ENCODE measurements around the gene PJA1. TPM values are rescaled to one million over a fixed set of nuclear protein-coding genes. Genes with fewer than 3 reads are reported as not detected.
A peak's percentile ranks its signal among the peaks of the same experiment; 100 is the strongest.

PJA1 gene, protein sequence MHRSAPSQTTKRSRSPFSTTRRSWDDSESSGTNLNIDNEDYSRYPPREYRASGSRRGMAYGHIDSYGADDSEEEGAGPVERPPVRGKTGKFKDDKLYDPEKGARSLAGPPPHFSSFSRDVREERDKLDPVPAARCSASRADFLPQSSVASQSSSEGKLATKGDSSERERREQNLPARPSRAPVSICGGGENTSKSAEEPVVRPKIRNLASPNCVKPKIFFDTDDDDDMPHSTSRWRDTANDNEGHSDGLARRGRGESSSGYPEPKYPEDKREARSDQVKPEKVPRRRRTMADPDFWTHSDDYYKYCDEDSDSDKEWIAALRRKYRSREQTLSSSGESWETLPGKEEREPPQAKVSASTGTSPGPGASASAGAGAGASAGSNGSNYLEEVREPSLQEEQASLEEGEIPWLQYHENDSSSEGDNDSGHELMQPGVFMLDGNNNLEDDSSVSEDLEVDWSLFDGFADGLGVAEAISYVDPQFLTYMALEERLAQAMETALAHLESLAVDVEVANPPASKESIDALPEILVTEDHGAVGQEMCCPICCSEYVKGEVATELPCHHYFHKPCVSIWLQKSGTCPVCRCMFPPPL
- total RNA-seq (10 to 100 TPM; 18.7 to 20.2 TPM), total RNA-seq (27.6 to 43.1 reads per million in 2 donors)

DNA sequence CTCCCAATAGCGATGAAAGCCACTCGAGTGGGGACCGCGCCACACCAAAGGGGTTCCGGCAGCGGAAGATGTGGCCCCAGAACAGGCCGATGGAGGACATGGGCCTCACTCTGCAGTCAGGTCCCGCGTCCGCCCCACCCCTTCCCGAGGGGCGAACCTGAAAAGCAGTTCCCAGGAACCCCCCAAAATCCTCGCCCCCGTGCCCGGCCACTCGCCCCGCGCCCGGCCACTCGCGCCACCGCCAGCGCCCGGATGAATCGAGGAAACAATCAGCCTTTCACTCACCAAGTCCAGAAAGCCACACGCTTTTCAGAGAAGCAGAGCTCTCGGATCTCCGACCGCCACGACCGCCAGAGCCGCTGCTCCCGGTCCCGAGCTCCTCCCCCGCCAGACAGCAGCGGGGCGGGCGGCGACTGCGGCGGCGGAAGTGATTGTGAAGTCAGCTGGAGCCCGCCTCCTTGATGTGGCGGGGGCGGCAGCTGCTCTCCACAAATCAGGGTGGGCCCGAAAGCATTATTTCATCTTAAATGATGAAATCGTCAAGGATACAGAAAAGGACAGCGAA is at the start of gene PJA1:
PJA1 (minus strand) TSS at position 367 of the 565 bp plus-strand sequence. CDS start 2,380 bp downstream, outside the sequence.
- no peaks in the 10 kb centered on the region for H3K9me3 ChIP-seq (ENCODE audit: control insufficient read depth, low read length, poor library complexity, severe bottlenecking)
- ATAC-seq (peak; percentile 74), DNase-seq (peak; percentile 46 to 61 (median 54))
- H3K36me3 Mint-ChIP-seq (ENCODE audit: low read depth) = no peaks in the 10 kb centered on the region
- H3K27me3 Mint-ChIP-seq = no peaks in the 10 kb centered on the region
- peak within 1 kb of the TSS; percentile 94 for H3K4me3 Mint-ChIP-seq
- H3K27ac Mint-ChIP-seq = peak within 1 kb of the TSS; percentile 90
- H3K4me1 Mint-ChIP-seq = peaks cover 31% of the 10 kb centered on the region

DNA sequence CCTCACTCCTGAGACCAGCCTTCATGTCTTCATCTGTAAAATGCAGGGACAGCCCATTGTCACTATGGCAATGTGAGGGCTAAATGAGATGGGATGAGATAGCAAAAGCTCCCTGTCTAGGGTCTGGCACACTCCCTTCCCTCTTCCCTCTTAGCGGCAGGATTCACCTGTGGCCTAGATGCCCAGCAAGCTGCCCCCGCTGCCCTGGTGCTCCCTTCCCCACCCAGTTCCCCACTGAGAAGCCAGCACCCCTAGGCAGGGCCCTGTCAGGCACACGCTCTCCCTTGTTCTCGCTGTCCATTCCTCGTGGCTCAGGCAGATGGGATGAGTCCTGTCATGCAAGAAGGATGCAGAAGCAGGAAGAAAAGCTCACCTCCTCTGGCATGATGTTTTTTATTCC is 49.2 kb upstream of the PJA1 start:
- H3K36me3 Mint-ChIP-seq (ENCODE audit: low read depth) = no peaks in the 10 kb centered on the region
- no peaks in the 10 kb centered on the region for H3K4me1 Mint-ChIP-seq
- DNase-seq (no peak), ATAC-seq (no peak)
- H3K27ac Mint-ChIP-seq = no peak overlapping the region
- no peaks in the 10 kb centered on the region for H3K27me3 Mint-ChIP-seq
- no peak overlapping the region for H3K4me3 Mint-ChIP-seq
- H3K9me3 ChIP-seq (ENCODE audit: control insufficient read depth, low read length, poor library complexity, severe bottlenecking) = no peaks in the 10 kb centered on the region

DNA sequence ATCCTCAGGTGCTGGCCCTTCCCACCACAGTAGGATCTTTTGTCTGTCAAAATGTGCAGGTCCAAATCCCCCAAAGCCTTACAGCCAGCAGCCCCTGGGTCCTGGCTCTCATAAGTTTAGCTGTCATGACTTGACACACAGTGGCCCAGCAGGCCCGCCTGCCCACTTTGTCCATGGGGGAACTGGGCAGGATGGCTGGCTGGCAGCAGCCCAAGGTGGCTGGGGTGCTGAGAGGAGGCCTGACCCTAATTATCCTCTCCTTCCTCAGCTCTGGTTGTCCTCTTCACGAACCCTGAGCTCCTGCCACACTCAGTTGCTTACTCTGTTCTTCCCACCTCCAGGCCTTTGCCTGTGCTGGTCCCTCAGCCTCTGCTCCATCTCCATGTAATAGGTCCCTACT is 46.4 kb upstream of the PJA1 start:
- H3K9me3 ChIP-seq (ENCODE audit: control insufficient read depth, low read length, poor library complexity, severe bottlenecking) = no peaks in the 10 kb centered on the region
- H3K27ac Mint-ChIP-seq = no peak overlapping the region
- no peak overlapping the region for H3K4me3 Mint-ChIP-seq
- H3K36me3 Mint-ChIP-seq (ENCODE audit: low read depth) = no peaks in the 10 kb centered on the region
- no peaks in the 10 kb centered on the region for H3K27me3 Mint-ChIP-seq
- no peak for ATAC-seq
- H3K4me1 Mint-ChIP-seq = no peaks in the 10 kb centered on the region
- DNase-seq = no peak

DNA sequence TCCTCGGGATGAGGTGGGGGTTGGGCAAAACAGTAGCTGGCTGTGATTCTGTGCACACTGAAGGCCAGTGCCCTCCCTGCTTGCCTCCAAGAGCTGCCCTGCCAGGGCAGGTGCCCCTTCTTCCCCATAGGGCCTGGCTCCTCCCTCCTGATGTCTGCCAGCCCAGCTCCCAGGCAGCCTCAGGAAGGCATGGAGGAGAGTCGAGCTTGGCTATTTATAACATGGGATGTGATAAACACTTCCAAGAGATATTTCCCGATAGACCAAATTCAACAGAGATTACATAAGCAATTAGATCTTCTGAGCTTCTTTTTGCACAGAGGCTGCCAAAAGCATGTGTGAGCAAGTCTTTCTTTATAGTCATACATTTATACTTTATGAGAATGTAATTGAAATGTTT is 45.3 kb upstream of the PJA1 start:
- H3K4me1 Mint-ChIP-seq = no peaks in the 10 kb centered on the region
- H3K4me3 Mint-ChIP-seq = no peak overlapping the region
- no peak for ATAC-seq
- no peak overlapping the region for H3K27ac Mint-ChIP-seq
- DNase-seq = no peak
- H3K36me3 Mint-ChIP-seq (ENCODE audit: low read depth) = no peaks in the 10 kb centered on the region
- no peaks in the 10 kb centered on the region for H3K27me3 Mint-ChIP-seq
- no peaks in the 10 kb centered on the region for H3K9me3 ChIP-seq (ENCODE audit: control insufficient read depth, low read length, poor library complexity, severe bottlenecking)

DNA sequence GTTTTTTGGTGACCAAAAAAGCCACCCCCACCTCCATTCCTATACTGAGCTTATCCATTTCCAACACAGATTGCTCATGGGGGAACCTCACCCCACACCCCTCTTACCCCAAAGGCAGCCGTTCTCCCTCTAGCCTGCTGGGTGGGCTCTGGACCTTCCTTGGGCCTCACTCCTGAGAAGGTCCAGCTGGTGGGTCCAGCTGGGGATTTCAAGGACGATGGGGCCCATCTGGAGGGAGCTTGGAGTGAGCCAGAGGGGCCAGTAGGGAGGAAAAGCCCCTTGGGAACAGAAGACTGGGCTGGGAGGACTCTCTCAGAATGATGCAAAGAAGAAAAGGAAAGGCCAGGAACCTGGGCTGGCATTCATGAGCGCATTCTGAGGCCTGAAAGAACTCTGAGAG is 42.0 kb upstream of the PJA1 start:
- no peak overlapping the region for H3K27ac Mint-ChIP-seq
- H3K4me1 Mint-ChIP-seq = no peaks in the 10 kb centered on the region

DNA sequence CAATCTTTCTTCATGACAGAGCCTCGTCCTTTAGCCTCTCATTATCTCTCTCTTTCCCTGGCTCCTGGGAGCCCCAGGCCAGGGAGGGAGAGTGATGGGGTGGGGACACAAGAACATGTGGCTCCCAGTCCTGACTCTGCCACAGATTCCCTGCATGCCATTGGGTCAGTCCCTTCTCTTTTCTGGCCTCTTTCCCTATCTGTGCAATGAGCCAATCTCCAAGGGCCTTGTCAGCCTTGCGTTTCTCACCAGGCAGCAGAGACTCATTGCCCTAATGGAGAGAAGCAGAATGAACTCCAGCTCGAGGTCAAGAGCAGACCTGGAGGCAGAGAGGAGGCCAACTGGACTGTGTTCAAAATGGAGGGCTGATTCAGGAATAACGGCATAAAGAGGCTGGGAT is 38.4 kb upstream of the PJA1 start:
- DNase-seq (no peak), ATAC-seq (no peak)
- H3K9me3 ChIP-seq (ENCODE audit: control insufficient read depth, low read length, poor library complexity, severe bottlenecking) = no peaks in the 10 kb centered on the region
- Mint-ChIP-seq H3K27ac (no peak overlapping the region), H3K27me3 (no peaks in the 10 kb centered on the region), H3K4me3 (no peak overlapping the region), H3K4me1 (no peaks in the 10 kb centered on the region), H3K36me3 (ENCODE audit: low read depth) (peaks cover 2% of the 10 kb centered on the region)

More for the DNA sequence above, 42.0 kb upstream of the PJA1 start:
- ATAC-seq (no peak), DNase-seq (no peak)
- Mint-ChIP-seq H3K36me3 (ENCODE audit: low read depth) (no peaks in the 10 kb centered on the region), H3K4me3 (no peak overlapping the region), H3K27me3 (no peaks in the 10 kb centered on the region)
- H3K9me3 ChIP-seq (ENCODE audit: control insufficient read depth, low read length, poor library complexity, severe bottlenecking) = no peaks in the 10 kb centered on the region

DNA sequence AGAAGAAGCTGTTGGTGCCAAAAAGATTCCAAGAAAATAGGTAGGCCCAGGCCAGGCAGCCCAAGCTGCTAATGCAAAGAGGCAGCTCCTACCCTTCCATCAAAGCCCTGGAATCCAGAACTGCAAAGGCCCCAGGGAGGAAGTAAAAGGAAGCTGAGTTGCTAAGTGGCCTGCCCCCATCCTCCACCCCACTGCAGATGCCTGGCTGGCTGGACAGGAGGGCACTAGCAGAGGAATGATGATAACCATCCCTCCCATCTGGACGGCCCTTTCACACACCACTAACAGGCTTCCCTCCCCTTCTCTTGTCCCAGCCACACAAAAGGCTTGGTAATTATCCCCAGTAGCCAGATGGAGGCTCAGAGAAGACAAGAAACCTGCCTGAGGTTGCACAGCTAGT is 32.4 kb upstream of the PJA1 start:
- DNase-seq (no peak), ATAC-seq (no peak)
- Mint-ChIP-seq H3K4me1 (no peaks in the 10 kb centered on the region), H3K36me3 (ENCODE audit: low read depth) (peaks cover 7% of the 10 kb centered on the region), H3K27me3 (no peaks in the 10 kb centered on the region), H3K27ac (no peak overlapping the region), H3K4me3 (no peak overlapping the region)
- no peaks in the 10 kb centered on the region for H3K9me3 ChIP-seq (ENCODE audit: control insufficient read depth, low read length, poor library complexity, severe bottlenecking)

DNA sequence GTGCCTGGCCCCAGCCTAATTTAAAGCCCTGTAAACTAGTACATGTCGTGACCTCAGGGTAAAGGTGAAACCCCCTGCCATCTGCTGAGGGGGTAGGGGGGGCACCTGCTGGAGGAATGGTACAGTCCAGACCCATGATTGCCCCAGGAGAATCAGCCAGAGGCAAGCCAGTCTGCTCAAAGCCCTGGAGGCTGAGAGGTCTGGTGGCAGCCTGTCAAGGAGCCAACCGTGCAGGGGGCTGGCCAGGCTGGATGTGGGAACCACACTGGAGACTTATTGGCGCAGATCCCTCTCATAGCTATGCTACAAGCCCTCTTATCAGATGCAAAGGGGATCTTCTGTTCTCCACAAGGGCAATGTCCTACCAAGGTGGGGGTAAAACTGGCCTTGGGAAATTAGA is 31.4 kb upstream of the PJA1 start:
- Mint-ChIP-seq H3K36me3 (ENCODE audit: low read depth) (peaks cover 7% of the 10 kb centered on the region), H3K27ac (no peak overlapping the region), H3K4me1 (no peaks in the 10 kb centered on the region), H3K4me3 (no peak overlapping the region), H3K27me3 (no peaks in the 10 kb centered on the region)
- DNase-seq (no peak), ATAC-seq (no peak)
- H3K9me3 ChIP-seq (ENCODE audit: control insufficient read depth, low read length, poor library complexity, severe bottlenecking) = no peaks in the 10 kb centered on the region

DNA sequence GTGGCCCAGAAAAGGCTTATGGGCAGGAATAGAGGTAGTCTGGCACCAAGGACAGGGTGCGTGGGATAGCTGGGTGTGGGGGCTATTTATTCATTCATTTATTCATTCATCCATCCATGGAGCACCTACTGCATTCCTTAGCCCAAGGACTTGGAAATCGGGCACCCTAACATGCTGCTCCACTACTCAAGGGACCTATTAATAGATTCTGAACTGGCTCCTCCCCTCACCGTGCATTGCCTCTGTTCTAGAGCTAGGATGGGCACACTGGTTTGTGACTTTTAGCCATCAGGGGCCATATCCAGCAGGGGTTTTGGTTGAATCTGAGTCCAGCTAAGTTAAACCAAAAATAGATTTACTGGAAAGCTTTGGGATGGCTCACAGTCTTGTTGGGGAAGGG is 30.6 kb upstream of the PJA1 start:
- no peaks in the 10 kb centered on the region for H3K27me3 Mint-ChIP-seq
- no peak for DNase-seq
- no peak overlapping the region for H3K4me3 Mint-ChIP-seq
- peaks cover 7% of the 10 kb centered on the region for H3K36me3 Mint-ChIP-seq (ENCODE audit: low read depth)
- no peak overlapping the region for H3K27ac Mint-ChIP-seq
- H3K4me1 Mint-ChIP-seq = no peaks in the 10 kb centered on the region
- ATAC-seq = no peak
- no peaks in the 10 kb centered on the region for H3K9me3 ChIP-seq (ENCODE audit: control insufficient read depth, low read length, poor library complexity, severe bottlenecking)

DNA sequence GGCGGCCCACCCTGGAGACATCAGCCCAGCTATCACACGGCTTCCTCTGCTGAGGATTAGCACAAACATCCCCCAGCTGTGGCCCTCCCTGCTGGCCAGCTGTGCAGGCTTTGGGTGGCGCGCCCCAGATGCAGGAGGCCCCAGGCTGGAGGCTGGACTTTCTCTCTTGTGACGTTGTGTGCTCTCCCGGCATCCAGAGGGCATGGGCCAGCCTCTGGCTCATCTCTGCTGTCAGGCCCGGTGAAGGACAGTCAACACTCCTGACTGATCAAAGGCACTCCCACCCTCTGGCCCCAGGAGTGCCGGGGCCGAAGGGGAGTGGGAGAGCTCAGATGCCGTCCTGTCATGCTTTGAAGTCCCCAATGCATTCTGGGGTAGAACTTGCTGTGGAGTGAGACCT is 29.9 kb upstream of the PJA1 start:
- H3K27me3 Mint-ChIP-seq = no peaks in the 10 kb centered on the region
- ATAC-seq = no peak
- no peaks in the 10 kb centered on the region for H3K4me1 Mint-ChIP-seq
- H3K9me3 ChIP-seq (ENCODE audit: control insufficient read depth, low read length, poor library complexity, severe bottlenecking) = no peaks in the 10 kb centered on the region
- H3K27ac Mint-ChIP-seq = no peak overlapping the region
- no peak overlapping the region for H3K4me3 Mint-ChIP-seq
- peaks cover 7% of the 10 kb centered on the region for H3K36me3 Mint-ChIP-seq (ENCODE audit: low read depth)
- DNase-seq = no peak

DNA sequence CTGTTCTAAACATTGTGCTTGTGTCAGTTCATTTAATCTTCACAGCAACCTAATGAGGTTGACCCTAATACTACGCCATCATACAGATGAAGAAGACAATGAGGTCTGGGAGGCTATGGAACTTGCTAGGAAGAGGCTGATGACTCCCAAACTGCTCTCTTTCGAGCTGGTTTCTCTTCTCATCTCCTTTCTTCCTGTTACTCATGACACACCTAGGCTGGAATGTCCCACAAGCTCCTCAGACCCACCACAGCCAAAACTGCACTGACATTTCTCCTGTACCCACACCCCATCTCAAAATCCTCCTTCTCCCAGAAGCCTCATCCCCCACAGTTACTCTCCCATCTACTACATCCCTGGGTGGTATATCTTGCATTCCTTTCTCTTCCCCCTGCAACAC is 27.4 kb upstream of the PJA1 start:
- H3K9me3 ChIP-seq (ENCODE audit: control insufficient read depth, low read length, poor library complexity, severe bottlenecking) = no peaks in the 10 kb centered on the region
- ATAC-seq (no peak), DNase-seq (no peak)
- peaks cover 5% of the 10 kb centered on the region for H3K36me3 Mint-ChIP-seq (ENCODE audit: low read depth)
- peaks cover 4% of the 10 kb centered on the region for H3K4me1 Mint-ChIP-seq
- H3K27me3 Mint-ChIP-seq = no peaks in the 10 kb centered on the region
- H3K4me3 Mint-ChIP-seq = no peak overlapping the region
- no peak overlapping the region for H3K27ac Mint-ChIP-seq

DNA sequence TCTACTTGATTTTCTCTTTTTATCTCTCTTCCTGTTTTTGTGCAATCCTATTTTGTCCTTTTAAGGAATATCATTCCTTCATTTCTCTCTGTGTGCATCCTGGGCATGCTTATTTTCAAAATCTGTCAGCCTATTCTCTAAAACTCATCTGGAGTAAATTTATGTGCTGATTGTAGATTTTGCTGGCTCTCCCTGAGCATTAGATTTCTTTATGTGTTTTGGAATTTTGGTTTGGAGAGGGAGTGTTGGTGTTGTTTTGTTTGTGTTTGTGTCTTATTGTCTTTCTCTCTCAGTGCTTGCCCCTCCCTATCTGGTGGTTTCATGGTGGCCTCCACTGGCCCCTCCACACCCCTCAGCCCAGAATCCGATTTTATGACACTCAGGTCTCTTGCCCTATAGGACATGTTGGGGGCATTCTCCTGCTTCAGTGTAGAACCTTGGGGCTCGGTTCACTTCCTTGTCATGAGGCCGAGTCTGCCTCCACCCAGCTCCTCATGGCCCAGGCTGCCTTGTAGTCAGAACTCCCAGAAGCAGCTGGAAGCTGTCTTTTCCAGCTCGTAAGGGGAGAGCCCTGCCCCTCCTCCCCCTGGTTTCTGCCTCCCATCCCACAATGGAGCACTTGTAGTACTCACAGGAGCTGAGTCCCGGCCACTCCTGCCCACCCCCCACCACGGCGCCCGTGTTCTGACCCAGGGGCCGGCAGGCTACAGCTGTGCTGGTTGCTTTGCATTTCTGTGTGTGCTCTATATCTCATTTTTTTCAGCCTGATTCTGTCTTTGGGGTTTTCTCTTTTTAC is 24.5 kb upstream of the PJA1 start:
- Mint-ChIP-seq H3K27ac (no peak overlapping the region), H3K4me3 (no peak overlapping the region), H3K27me3 (no peaks in the 10 kb centered on the region), H3K36me3 (ENCODE audit: low read depth) (peaks cover 5% of the 10 kb centered on the region), H3K4me1 (peaks cover 4% of the 10 kb centered on the region)
- no peaks in the 10 kb centered on the region for H3K9me3 ChIP-seq (ENCODE audit: control insufficient read depth, low read length, poor library complexity, severe bottlenecking)
- no peak for DNase-seq
- no peak for ATAC-seq

DNA sequence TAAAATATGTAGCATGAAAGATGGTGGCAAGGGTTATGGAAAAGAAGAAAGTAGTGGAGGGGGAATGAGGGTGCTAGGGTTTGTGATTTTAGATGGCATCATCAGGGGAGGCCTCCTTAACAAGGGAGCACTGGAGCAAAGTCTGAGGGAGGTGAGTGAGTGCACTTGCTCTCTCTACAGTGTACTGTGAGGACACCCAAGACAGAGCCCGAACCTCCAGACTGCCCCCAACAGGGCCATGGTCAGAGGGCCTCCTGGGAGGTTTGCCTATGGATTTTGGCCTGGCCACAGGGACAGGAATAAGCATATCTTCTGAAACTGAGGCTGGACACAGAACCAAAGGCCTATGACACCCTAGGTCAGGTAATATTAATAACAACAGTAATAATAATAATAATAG is 21.4 kb upstream of the PJA1 start:
- no peaks in the 10 kb centered on the region for H3K27me3 Mint-ChIP-seq
- no peak overlapping the region for H3K4me3 Mint-ChIP-seq
- ATAC-seq (no peak), DNase-seq (no peak)
- no peaks in the 10 kb centered on the region for H3K36me3 Mint-ChIP-seq (ENCODE audit: low read depth)
- H3K4me1 Mint-ChIP-seq = peaks cover 7% of the 10 kb centered on the region
- H3K9me3 ChIP-seq (ENCODE audit: control insufficient read depth, low read length, poor library complexity, severe bottlenecking) = no peaks in the 10 kb centered on the region
- H3K27ac Mint-ChIP-seq = no peak overlapping the region

Measured in T-helper 17 cell (primary cell).